Breast epithelium (tissue), 4 donors: Measurements from ENCODE around the gene GATB. TPM values are rescaled to one million over a fixed set of nuclear protein-coding genes. Genes with fewer than 3 reads are reported as not detected.
"Not testable (repeated sequence)": the region's sequence is repeated elsewhere in the genome, so short reads cannot be mapped to it uniquely, and the experiment has no call there.

Experiments
- DNase-seq, 2 donors: peaks; one replicate each; pipeline ENCODE4 v3.0.0-alpha.2; 2019; ENCODE audit warnings: low spot score in 2 of 2
- H3K27ac ChIP-seq, 2 donors: fragments of 200-600 bp; sonication (generic) in 1 of 2; one replicate each; pipeline ENCODE4 v1.5.1; 2016 to 2019; ENCODE audit warnings: mild to moderate bottlenecking in 1 of 2
- H3K27me3 ChIP-seq, 2 donors: fragments of 200-600 bp; sonication (generic) in 1 of 2; one replicate each; pipeline versions ENCODE4 v1.5.1 to v1.6.0; 2017 to 2019; ENCODE audit warnings: control low read depth in 1 of 2, mild to moderate bottlenecking in 1 of 2
- H3K36me3 ChIP-seq: fragments of 200-600 bp; one replicate; pipeline ENCODE4 v1.5.1; 2019
- H3K4me1 ChIP-seq, 2 donors: fragments of 200-600 bp; sonication (generic); one replicate each; pipeline ENCODE4 v1.5.1; 2016 to 2019; ENCODE audit warnings: control low read depth in 1 of 2
- H3K4me3 ChIP-seq, 3 donors: fragments of 200-600 bp; sonication (generic); 1 replicate in 2 of 3; 2 replicates in 1 of 3; pipeline ENCODE4 v1.5.1; 2016 to 2019; ENCODE audit warnings: mild to moderate bottlenecking in 3 of 3, moderate library complexity in 2 of 3
- H3K9me3 ChIP-seq, 2 donors: fragments of 200-600 bp; sonication (generic) in 1 of 2; one replicate each; pipeline ENCODE4 v1.5.1; 2016 to 2019; ENCODE audit warnings: control low read depth in 1 of 2
- POLR2A ChIP-seq: fragments of 450-650 bp; IDR thresholded peaks from one replicate; pipeline ENCODE4 v1.6.1; 2016; ENCODE audit warnings: antibody characterized with exemption, mild to moderate bottlenecking, moderate library complexity
- POLR2AphosphoS5 ChIP-seq, 3 donors: sonication (generic); formaldehyde crosslinking; IDR thresholded peaks; one replicate each; pipeline ENCODE4 v1.6.1; 2017; ENCODE audit warnings: antibody characterized with exemption in 3 of 3
- intact Hi-C: fragments of 100-400 bp; cut with DNase I; formaldehyde crosslinking; loops from one replicate; pipeline ENCODE4 v1.15.1; 2023; ENCODE audit warnings: low total_unique reads
- total RNA-seq, 3 donors: library from RNA; depleted of rRNA; stranded (reverse); fragments of >200 nt; gene quantifications; one replicate each; pipeline ENCODE4 v1.1.0, GENCODE V29; 2016
- TF ChIP-seq, protein P1 (sequence below), 3 donors: fragments of 450-650 bp; IDR thresholded peaks; one replicate each; pipeline ENCODE4 v1.5.1; 2016 to 2017; ENCODE audit warnings: antibody characterized with exemption in 3 of 3, mild to moderate bottlenecking in 3 of 3, moderate library complexity in 3 of 3

Gene GATB
- total RNA-seq, 3 donors from 2014 or later, result 12.8 to 26.6 (median 20.6) TPM

GRCh38 chr4:151738720-151739517, 21.9 kb downstream of the GATB start:
- no peak for DNase-seq
- intact Hi-C loops, result no loop called here
- TF ChIP-seq POLR2AphosphoS5 (IDR thresholded peaks at IDR 0.05) (no peak), POLR2A (no peak)
- TF ChIP-seq, protein P1, sequence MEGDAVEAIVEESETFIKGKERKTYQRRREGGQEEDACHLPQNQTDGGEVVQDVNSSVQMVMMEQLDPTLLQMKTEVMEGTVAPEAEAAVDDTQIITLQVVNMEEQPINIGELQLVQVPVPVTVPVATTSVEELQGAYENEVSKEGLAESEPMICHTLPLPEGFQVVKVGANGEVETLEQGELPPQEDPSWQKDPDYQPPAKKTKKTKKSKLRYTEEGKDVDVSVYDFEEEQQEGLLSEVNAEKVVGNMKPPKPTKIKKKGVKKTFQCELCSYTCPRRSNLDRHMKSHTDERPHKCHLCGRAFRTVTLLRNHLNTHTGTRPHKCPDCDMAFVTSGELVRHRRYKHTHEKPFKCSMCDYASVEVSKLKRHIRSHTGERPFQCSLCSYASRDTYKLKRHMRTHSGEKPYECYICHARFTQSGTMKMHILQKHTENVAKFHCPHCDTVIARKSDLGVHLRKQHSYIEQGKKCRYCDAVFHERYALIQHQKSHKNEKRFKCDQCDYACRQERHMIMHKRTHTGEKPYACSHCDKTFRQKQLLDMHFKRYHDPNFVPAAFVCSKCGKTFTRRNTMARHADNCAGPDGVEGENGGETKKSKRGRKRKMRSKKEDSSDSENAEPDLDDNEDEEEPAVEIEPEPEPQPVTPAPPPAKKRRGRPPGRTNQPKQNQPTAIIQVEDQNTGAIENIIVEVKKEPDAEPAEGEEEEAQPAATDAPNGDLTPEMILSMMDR (IDR thresholded peaks at IDR 0.05), result no peak
- Histone ChIP-seq H3K36me3 (no peaks in the 10 kb centered on the region), H3K4me1 (no peaks in the 10 kb centered on the region), H3K4me3 (no peak overlapping the region), H3K9me3 (peaks cover 14 to 18% of the 10 kb centered on the region in 2 donors), H3K27ac (no peak overlapping the region), H3K27me3 (no peaks in the 10 kb centered on the region)

- DNase-seq, intact Hi-C loops: not testable (repeated sequence)
- H3K9me3 ChIP-seq, result peaks cover 14 to 18% of the 10 kb centered on the region in 2 donors
Measured at GRCh38 chr4:151736852-151737251, 24.0 kb downstream of the GATB start.

DNA sequence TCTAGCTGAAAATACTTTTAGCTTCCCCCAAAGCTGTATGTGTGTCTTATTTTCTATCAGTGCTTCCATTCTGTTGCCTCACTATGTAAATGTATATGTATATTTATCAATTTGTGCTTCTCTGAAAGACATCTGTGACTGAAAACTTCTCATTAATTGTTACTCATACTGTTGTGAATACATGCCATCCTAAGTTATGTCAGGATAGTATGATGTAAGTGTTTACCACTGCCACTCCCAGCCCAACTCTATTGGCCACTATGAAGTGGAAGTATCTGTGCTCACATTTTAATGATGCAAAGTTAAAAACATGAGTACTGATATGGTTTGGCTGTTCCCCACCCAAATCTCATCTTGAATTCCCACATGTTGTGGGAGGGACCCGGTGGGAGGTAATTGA, 24.4 kb downstream of the GATB start:
- Histone ChIP-seq H3K27me3 (no peaks in the 10 kb centered on the region), H3K4me1 (no peaks in the 10 kb centered on the region), H3K27ac (no peak overlapping the region), H3K9me3 (peaks cover 14 to 18% of the 10 kb centered on the region in 2 donors), H3K4me3 (no peak overlapping the region), H3K36me3 (no peaks in the 10 kb centered on the region)
- TF ChIP-seq POLR2AphosphoS5 (IDR thresholded peaks at IDR 0.05), result no peak
- TF ChIP-seq, protein P1 (IDR thresholded peaks at IDR 0.05), result no peak
- TF ChIP-seq POLR2A, result no peak
- DNase-seq, result no peak
- intact Hi-C loops, result no loop called here

More at GRCh38 chr4:151736852-151737251, 24.0 kb downstream of the GATB start:
- H3K4me3 ChIP-seq, H3K4me1 ChIP-seq, H3K27ac ChIP-seq, H3K27me3 ChIP-seq, H3K36me3 ChIP-seq: not testable (repeated sequence)

- H3K27me3 ChIP-seq, H3K9me3 ChIP-seq, H3K36me3 ChIP-seq, intact Hi-C loops, H3K4me1 ChIP-seq, H3K27ac ChIP-seq, DNase-seq, H3K4me3 ChIP-seq: not testable (repeated sequence)
Measured at GRCh38 chr4:151731670-151732069, 29.1 kb downstream of the GATB start.

DNA sequence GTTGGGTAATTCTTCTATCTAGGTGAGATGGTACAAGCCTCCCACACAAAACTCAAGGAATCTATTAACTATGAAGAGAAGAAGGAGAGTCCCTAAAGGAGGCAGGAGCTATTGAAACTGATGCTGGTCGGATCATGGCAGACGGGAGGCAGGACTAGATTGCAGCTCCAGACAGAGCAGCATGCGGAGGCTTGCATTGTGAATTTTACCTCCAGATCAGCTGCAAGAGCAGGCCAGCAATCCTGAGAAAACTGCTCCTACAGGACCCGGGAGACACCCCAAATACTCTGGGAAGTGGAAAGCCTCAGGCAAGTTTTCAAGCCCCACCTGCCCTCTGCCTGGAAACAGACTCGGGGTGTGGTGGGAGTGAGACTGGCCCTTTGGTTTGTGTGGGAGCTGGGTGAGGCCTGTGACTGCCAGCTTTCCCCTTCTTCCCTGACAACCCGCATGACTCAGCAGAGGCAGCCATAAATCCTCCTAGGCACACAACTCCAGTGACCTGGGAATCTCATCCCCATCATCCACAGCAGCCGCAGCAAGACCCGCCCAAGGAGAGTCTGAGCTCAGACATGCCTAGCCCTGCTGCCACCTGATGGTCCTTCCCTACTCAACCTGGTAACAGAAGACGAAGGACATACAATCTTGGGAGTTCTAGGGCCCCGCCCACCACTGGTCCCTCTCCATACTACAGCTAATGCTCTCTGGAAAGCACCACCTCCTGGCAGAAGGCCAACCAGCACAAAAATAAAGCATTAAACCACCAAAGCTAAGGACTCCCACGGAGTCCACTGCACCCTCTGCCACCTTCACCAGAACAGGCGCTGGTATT, 30.9 kb downstream of the GATB start:
- Histone ChIP-seq H3K4me1 (no peaks in the 10 kb centered on the region), H3K36me3 (no peaks in the 10 kb centered on the region), H3K4me3 (no peak overlapping the region), H3K9me3 (no peaks in the 10 kb centered on the region), H3K27me3 (no peaks in the 10 kb centered on the region), H3K27ac (no peak overlapping the region)
- intact Hi-C loops, result no loop called here
- TF ChIP-seq, protein P1 (IDR thresholded peaks at IDR 0.05), result no peak
- no peak for TF ChIP-seq POLR2AphosphoS5 (IDR thresholded peaks at IDR 0.05)
- TF ChIP-seq POLR2A, result no peak
- no peak for DNase-seq

- no peak overlapping the region for H3K27ac ChIP-seq
- no peaks in the 10 kb centered on the region for H3K36me3 ChIP-seq
- DNase-seq, result no peak
- TF ChIP-seq POLR2AphosphoS5 (IDR thresholded peaks at IDR 0.05), result no peak
- TF ChIP-seq, protein P1 (IDR thresholded peaks at IDR 0.05), result no peak
- TF ChIP-seq POLR2A, result no peak
- H3K4me1 ChIP-seq, result no peaks in the 10 kb centered on the region
- H3K4me3 ChIP-seq, result no peak overlapping the region
- H3K9me3 ChIP-seq, result no peaks in the 10 kb centered on the region
- no peaks in the 10 kb centered on the region for H3K27me3 ChIP-seq
- intact Hi-C loops, result no loop called here
Measured at GRCh38 chr4:151728679-151729078, 32.1 kb downstream of the GATB start.
